Measurements from ENCODE around the gene KIAA0513. TPM values are rescaled to one million over a fixed set of nuclear protein-coding genes. Genes with fewer than 3 reads are reported as not detected.

KIAA0513 gene
- total and polyA plus RNA-seq, 2 donors, result 3.4 to 5.2 TPM

DNA sequence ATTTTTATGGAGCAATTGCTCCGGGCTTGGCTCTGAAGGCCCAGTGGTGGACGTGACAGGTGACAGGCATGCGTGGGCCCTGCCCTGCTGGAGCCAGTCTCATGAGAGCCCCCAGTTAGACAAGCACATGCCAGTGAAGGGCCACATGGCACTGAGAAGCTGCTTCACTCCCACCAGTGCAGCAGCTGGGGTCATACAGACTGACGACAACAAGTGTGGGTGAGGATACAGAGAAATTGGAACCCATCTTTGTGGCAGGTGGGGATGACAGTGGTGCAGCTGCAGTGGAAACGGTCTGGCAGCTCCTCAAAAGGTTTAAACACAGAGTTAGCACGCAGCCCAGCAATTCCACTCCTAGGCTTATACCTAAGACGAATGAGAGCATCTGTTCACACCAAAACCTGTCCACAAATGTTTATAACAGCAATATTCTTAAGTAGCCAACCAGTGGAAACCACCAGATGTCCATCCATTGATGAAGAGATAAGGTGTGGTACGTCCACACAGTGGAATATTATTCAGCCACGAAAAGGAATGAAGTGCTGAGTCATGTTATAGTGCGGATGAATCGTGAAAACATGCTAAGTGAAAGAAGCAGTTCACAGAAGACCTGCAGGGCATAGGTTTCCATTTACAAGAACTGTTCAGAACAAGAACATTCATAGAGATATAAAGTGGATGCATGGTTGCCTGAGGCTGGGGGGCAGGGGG is 97.2 kb downstream of the KIAA0513 start:
- H3K36me3 ChIP-seq (ENCODE audit: control insufficient read depth in 2 of 2, insufficient read depth in 2 of 2, low read length in 1 of 2), result no peaks in the 10 kb centered on the region
- no peak overlapping the region for H3K27ac ChIP-seq (ENCODE audit: low read depth in 1 of 2, low read length in 1 of 2)
- WGBS, result 92% methylated on average over 11 of the region's 11 CpGs
- H3K4me3 ChIP-seq (ENCODE audit: low read length in 2 of 2), result no peak overlapping the region
- DNase-seq (ENCODE audit: low read depth in 6 of 9, low spot score in 9 of 9), result no peak
- H3K27me3 ChIP-seq (ENCODE audit: control insufficient read depth in 2 of 2, insufficient read depth in 1 of 2, low read length in 1 of 2), result peaks cover 0 to 9% of the 10 kb centered on the region in 2 donors
- peaks cover 0 to 15% of the 10 kb centered on the region in 2 donors for H3K4me1 ChIP-seq (ENCODE audit: control insufficient read depth in 2 of 2, insufficient read depth in 2 of 2, low read length in 2 of 2)
- no peaks in the 10 kb centered on the region for H3K9me3 ChIP-seq (ENCODE audit: control insufficient read depth in 2 of 2, insufficient read depth in 1 of 2, low read length in 1 of 2)

DNA sequence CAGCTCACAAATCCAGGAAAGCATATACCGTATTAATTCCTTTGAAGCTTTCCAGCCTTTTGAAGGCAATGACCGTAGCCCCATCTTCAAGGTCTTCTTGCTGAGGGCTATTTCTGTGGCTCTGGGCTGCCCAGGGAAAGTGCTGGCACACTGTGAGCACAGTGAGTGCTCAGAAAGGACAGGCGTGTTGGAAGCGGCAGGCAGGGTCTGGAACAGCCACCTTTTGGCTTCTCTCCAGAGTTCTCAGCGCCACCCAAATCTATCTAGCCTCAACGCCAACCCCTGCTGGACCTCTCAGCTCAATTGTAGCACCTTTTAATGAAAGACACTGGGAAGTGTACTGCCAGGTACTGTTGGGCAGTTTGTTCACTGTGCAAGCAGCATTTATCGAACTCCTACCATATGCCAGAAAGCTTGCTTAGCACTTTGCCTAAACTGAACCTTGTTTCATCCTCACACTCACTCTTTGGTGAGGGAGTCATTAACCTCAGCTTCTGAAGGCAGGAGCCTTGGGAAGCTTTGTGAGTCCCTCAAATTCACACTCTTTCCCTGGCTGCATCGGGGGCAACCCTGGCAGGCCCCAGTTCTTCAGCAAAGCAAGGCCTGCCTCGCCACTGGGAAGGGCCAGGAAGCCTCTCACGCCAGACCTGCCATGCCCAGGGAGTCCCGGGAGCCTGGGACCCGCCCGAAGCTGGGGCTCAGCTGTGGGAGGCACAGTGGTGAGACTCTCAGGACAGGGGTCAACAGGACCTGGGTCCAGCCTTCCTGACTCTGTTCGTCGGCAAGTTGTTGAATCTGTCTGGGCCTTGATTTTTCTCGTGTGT is 98.2 kb downstream of the KIAA0513 start:
- H3K4me1 ChIP-seq (ENCODE audit: control insufficient read depth in 2 of 2, insufficient read depth in 2 of 2, low read length in 2 of 2), result peaks cover 0 to 19% of the 10 kb centered on the region in 2 donors

DNA sequence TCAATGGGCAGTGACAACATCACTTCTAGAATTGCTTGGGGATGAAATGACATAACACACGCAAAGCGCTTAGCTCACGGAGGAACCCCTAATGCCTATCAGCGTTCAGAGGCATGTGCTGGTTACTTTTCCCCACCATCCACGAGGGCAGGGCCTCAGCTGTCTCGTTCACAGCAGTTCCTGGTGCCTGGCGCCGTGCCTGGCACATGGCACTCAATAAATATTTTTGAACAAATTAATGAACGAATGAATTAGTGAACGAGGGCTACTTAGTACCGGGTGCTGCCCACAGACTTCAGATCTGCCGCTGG is 98.8 kb downstream of the KIAA0513 start:
- H3K4me3 ChIP-seq (ENCODE audit: low read length in 2 of 2), result no peak overlapping the region
- H3K27me3 ChIP-seq (ENCODE audit: control insufficient read depth in 2 of 2, insufficient read depth in 1 of 2, low read length in 1 of 2), result peaks cover 0 to 9% of the 10 kb centered on the region in 2 donors
- no peaks in the 10 kb centered on the region for H3K9me3 ChIP-seq (ENCODE audit: control insufficient read depth in 2 of 2, insufficient read depth in 1 of 2, low read length in 1 of 2)
- WGBS, result 87% methylated on average over 12 of the region's 12 CpGs
- DNase-seq (ENCODE audit: low read depth in 6 of 9, low spot score in 9 of 9), result no peak
- peaks cover 0 to 19% of the 10 kb centered on the region in 2 donors for H3K4me1 ChIP-seq (ENCODE audit: control insufficient read depth in 2 of 2, insufficient read depth in 2 of 2, low read length in 2 of 2)
- H3K27ac ChIP-seq (ENCODE audit: low read depth in 1 of 2, low read length in 1 of 2), result peak overlapping the region; percentile 21 to 60
- no peaks in the 10 kb centered on the region for H3K36me3 ChIP-seq (ENCODE audit: control insufficient read depth in 2 of 2, insufficient read depth in 2 of 2, low read length in 1 of 2)

More for the DNA sequence above, 98.2 kb downstream of the KIAA0513 start:
- Histone ChIP-seq H3K9me3 (ENCODE audit: control insufficient read depth in 2 of 2, insufficient read depth in 1 of 2, low read length in 1 of 2) (no peaks in the 10 kb centered on the region), H3K4me3 (ENCODE audit: low read length in 2 of 2) (no peak overlapping the region), H3K27me3 (ENCODE audit: control insufficient read depth in 2 of 2, insufficient read depth in 1 of 2, low read length in 1 of 2) (peaks cover 0 to 9% of the 10 kb centered on the region in 2 donors), H3K36me3 (ENCODE audit: control insufficient read depth in 2 of 2, insufficient read depth in 2 of 2, low read length in 1 of 2) (no peaks in the 10 kb centered on the region), H3K27ac (ENCODE audit: low read depth in 1 of 2, low read length in 1 of 2) (no peak overlapping the region)
- DNase-seq (ENCODE audit: low read depth in 6 of 9, low spot score in 9 of 9), result no peak
- 94% methylated on average over 16 of the region's 16 CpGs for WGBS

DNA sequence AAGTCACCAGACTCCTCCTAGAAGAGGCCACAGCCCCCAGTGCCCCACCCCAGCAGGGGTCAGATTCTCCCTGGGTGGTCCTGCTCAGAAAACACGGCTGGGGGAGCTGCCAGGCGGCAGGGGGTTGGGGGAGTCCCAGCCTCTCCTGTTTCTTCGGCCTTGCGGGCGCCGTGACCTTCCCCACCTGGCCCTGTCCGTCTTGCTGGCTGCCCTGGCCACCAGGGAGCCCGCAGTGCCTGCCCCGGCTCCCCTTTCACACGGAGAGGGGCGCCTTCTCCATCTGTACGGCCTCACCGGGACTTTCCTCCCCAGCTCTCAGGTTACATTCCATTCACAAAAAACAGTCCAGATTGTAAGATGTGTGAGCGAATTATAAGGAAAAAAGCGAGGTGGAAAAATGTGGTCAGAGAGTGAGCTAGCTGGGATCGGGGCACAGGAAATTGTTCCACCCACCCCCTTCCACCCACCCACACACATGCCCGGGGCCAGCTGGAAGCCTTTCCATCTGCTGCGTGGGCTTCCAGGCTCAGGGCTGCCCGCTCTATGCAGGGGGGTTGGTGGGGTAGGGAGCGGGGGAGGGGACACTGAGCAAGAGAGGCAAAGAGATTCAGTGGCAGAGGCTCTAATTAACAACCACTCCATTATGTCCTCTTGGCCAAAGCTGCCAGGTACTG is 99.2 kb downstream of the KIAA0513 start:
- Histone ChIP-seq H3K4me1 (ENCODE audit: control insufficient read depth in 2 of 2, insufficient read depth in 2 of 2, low read length in 2 of 2) (peaks cover 0 to 19% of the 10 kb centered on the region in 2 donors), H3K27me3 (ENCODE audit: control insufficient read depth in 2 of 2, insufficient read depth in 1 of 2, low read length in 1 of 2) (peaks cover 0 to 9% of the 10 kb centered on the region in 2 donors), H3K27ac (ENCODE audit: low read depth in 1 of 2, low read length in 1 of 2) (peak overlapping the region; percentile 21 to 60), H3K36me3 (ENCODE audit: control insufficient read depth in 2 of 2, insufficient read depth in 2 of 2, low read length in 1 of 2) (no peaks in the 10 kb centered on the region), H3K9me3 (ENCODE audit: control insufficient read depth in 2 of 2, insufficient read depth in 1 of 2, low read length in 1 of 2) (no peaks in the 10 kb centered on the region), H3K4me3 (ENCODE audit: low read length in 2 of 2) (no peak overlapping the region)
- WGBS, result 50% methylated on average over 20 of the region's 20 CpGs
- DNase-seq (ENCODE audit: low read depth in 6 of 9, low spot score in 9 of 9), result peak in 3 of 9 donors; percentile 16 to 46 (median 18)

DNA sequence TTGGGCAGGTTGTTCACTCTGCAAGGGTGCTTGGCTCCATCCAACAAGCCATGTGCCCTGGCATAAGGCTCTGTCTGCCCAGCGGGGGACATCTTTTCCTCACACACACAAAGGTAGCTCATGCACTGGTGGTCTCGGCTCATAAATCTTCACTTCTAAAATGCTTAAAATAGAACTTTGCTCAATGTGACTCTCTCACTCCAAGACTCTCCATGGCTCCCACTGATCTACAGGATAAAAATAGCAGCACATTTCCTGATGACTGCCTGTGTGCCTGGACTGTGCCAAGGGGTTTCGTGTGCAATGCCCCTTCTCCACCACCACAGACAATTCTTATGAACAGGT is 99.8 kb downstream of the KIAA0513 start:
- H3K27ac ChIP-seq (ENCODE audit: low read depth in 1 of 2, low read length in 1 of 2), result no peak overlapping the region
- no peaks in the 10 kb centered on the region for H3K36me3 ChIP-seq (ENCODE audit: control insufficient read depth in 2 of 2, insufficient read depth in 2 of 2, low read length in 1 of 2)
- no peaks in the 10 kb centered on the region for H3K9me3 ChIP-seq (ENCODE audit: control insufficient read depth in 2 of 2, insufficient read depth in 1 of 2, low read length in 1 of 2)
- H3K4me3 ChIP-seq (ENCODE audit: low read length in 2 of 2), result no peak overlapping the region
- peaks cover 0 to 9% of the 10 kb centered on the region in 2 donors for H3K27me3 ChIP-seq (ENCODE audit: control insufficient read depth in 2 of 2, insufficient read depth in 1 of 2, low read length in 1 of 2)
- DNase-seq (ENCODE audit: low read depth in 6 of 9, low spot score in 9 of 9), result no peak
- H3K4me1 ChIP-seq (ENCODE audit: control insufficient read depth in 2 of 2, insufficient read depth in 2 of 2, low read length in 2 of 2), result peaks cover 0 to 19% of the 10 kb centered on the region in 2 donors
- 85% methylated on average over 3 of the region's 3 CpGs for WGBS

DNA sequence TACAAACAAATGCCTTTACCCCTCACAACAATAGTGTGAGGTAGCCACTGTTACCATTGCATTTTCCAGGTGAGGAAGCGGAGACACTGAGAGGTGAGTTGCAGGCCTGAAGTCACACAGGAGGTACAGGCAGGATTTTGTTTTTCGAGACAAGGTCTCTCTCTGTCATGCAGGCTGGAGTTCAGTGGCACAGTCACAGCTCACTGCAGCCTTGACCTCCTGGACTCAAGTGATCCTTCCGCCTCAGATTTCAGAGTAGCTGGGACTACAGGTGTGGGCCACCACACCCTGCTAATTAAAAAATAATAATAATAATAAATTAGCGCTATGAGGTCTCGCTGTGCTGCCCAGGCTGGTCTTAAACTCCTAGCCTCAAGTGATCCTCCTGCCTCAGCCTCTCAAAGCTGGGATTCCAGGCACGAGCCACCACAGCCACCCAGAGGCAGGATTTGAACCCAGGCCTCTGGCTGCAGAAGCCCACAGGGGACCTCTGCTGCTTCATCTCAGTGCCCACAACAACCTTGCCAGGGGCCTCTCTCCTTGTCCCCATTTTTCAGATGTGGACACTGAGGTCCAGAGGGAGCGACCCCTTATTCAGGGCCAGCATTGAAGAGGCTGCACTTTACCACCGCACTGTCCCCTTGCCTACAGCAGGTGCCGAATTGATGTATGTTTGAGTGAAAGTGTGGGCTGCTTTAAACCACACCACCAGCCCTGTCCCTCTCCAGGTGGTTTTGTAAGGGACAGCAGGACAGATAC is 100.7 kb downstream of the KIAA0513 start:
- H3K36me3 ChIP-seq (ENCODE audit: control insufficient read depth in 2 of 2, insufficient read depth in 2 of 2, low read length in 1 of 2), result no peaks in the 10 kb centered on the region
- no peak for DNase-seq (ENCODE audit: low read depth in 6 of 9, low spot score in 9 of 9)
- H3K4me3 ChIP-seq (ENCODE audit: low read length in 2 of 2), result no peak overlapping the region
- H3K4me1 ChIP-seq (ENCODE audit: control insufficient read depth in 2 of 2, insufficient read depth in 2 of 2, low read length in 2 of 2), result peaks cover 0 to 19% of the 10 kb centered on the region in 2 donors
- no peaks in the 10 kb centered on the region for H3K9me3 ChIP-seq (ENCODE audit: control insufficient read depth in 2 of 2, insufficient read depth in 1 of 2, low read length in 1 of 2)
- WGBS, result 98% methylated on average over 9 of the region's 9 CpGs
- peaks cover 0 to 9% of the 10 kb centered on the region in 2 donors for H3K27me3 ChIP-seq (ENCODE audit: control insufficient read depth in 2 of 2, insufficient read depth in 1 of 2, low read length in 1 of 2)
- H3K27ac ChIP-seq (ENCODE audit: low read depth in 1 of 2, low read length in 1 of 2), result no peak overlapping the region

DNA sequence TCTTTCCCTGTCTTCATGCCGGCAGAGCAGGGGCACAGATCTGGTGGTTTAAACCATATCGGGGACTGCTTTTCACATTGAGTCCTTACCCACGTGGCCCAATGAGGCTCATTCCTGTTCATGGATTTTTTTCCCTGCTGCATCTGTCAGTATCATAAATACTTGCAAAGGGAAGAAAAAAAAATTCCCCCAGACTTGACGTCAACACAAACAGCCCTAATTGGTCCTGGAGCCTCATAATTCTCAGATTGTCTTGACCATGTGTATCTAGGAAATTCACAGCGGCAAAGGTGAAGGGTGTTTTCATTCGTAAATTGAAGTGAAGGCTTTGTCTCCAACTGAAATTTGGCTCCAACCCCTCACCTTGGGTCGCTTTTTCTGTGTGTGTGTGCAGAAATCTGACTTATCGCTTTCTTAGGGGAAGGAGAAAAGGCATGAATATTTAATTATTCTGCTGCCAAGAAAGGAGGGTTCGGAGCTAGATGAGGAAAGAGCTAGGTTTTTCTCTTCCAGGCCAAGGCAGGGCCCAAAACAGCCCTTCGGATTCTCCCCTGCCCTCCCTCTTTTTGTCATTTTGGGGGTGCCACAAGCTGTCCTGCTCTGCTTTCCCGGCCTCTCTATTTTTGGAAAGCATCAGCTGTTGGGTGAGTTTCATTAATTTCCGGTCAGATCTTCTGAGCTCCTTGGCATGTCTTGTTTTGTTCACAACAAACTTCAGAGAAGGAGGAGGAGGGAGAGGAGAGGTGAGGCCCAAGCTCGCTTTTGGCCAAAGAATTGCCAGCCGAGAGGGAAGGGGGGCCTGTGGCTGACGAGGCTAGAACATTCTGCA is 102.5 kb downstream of the KIAA0513 start:
- Histone ChIP-seq H3K4me3 (ENCODE audit: low read length in 2 of 2) (no peak overlapping the region), H3K27ac (ENCODE audit: low read depth in 1 of 2, low read length in 1 of 2) (peak overlapping the region; percentile 15 to 55), H3K36me3 (ENCODE audit: control insufficient read depth in 2 of 2, insufficient read depth in 2 of 2, low read length in 1 of 2) (no peaks in the 10 kb centered on the region), H3K9me3 (ENCODE audit: control insufficient read depth in 2 of 2, insufficient read depth in 1 of 2, low read length in 1 of 2) (no peaks in the 10 kb centered on the region), H3K27me3 (ENCODE audit: control insufficient read depth in 2 of 2, insufficient read depth in 1 of 2, low read length in 1 of 2) (peaks cover 0 to 16% of the 10 kb centered on the region in 2 donors), H3K4me1 (ENCODE audit: control insufficient read depth in 2 of 2, insufficient read depth in 2 of 2, low read length in 2 of 2) (peaks cover 0 to 21% of the 10 kb centered on the region in 2 donors)
- 92% methylated on average over 15 of the region's 15 CpGs for WGBS
- no peak for DNase-seq (ENCODE audit: low read depth in 6 of 9, low spot score in 9 of 9)

DNA sequence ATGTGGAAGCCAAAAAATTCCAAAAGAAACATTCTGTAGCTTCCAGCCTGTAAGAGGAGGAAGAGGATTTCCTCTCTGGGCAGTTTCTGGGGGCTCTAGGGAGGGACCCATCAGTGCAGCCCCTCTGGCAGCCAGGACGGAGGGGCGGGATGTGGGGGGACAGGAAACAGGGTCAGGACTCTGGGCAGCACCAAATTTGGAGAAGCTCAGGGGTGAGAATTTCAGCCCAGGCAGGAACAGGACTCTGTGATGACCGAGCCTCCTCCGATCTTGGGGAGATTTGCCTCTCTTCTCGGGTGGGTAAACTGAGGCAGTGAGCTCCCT is 103.1 kb downstream of the KIAA0513 start:
- Histone ChIP-seq H3K9me3 (ENCODE audit: control insufficient read depth in 2 of 2, insufficient read depth in 1 of 2, low read length in 1 of 2) (no peaks in the 10 kb centered on the region), H3K4me1 (ENCODE audit: control insufficient read depth in 2 of 2, insufficient read depth in 2 of 2, low read length in 2 of 2) (peaks cover 0 to 24% of the 10 kb centered on the region in 2 donors), H3K27ac (ENCODE audit: low read depth in 1 of 2, low read length in 1 of 2) (peak overlapping the region in 1 of 2 donors; percentile 26), H3K4me3 (ENCODE audit: low read length in 2 of 2) (no peak overlapping the region), H3K36me3 (ENCODE audit: control insufficient read depth in 2 of 2, insufficient read depth in 2 of 2, low read length in 1 of 2) (no peaks in the 10 kb centered on the region), H3K27me3 (ENCODE audit: control insufficient read depth in 2 of 2, insufficient read depth in 1 of 2, low read length in 1 of 2) (peaks cover 0 to 21% of the 10 kb centered on the region in 2 donors)
- 96% methylated on average over 5 of the region's 5 CpGs for WGBS
- DNase-seq (ENCODE audit: low read depth in 6 of 9, low spot score in 9 of 9), result no peak
